ENCODE measurements around the gene IMPDH2.

GRCh38 chr3:48997102-48997635 lies 32.0 kb downstream of the IMPDH2 start:
- TF ChIP-seq TAF1 (IDR thresholded peaks at IDR 0.05; ENCODE audit: borderline replicate concordance, low read depth, low read length): no peak
- TF ChIP-seq POLR2A (IDR thresholded peaks at IDR 0.05; ENCODE audit: low read depth, low read length): no peak
